Stimulated activated naive B cell treated with anti-CD40 and anti-IgM and Interleukin-4, amounts not matched to agents 10 μg/mL and 1 μg/mL and 100 μg/mL, for 72 hours (primary cell): ENCODE data around the gene LRCH1.

ENCODE experiments used
- ATAC-seq, 2 donors: fragments of 150-1000 bp; cut with Tn5 transposase; replicated peaks; 2 replicates each; pipeline ENCODE4 v1.10.0; 2021; ENCODE audit warnings: moderate library complexity in 1 of 2
- DNase-seq: peaks from one replicate; pipeline ENCODE4 v3.0.0; 2021
- H3K27ac Mint-ChIP-seq: one replicate; pipeline ENCODE4 v1.8.0; 2022; ENCODE audit warnings: mild to moderate bottlenecking, mixed read lengths
- H3K27me3 Mint-ChIP-seq, 2 donors: one replicate each; pipeline ENCODE4 v1.8.0; 2022; ENCODE audit warnings: mixed read lengths in 2 of 2
- H3K36me3 Mint-ChIP-seq, 2 donors: one replicate each; pipeline ENCODE4 v1.8.0; 2022; ENCODE audit warnings: mixed read lengths in 2 of 2, mild to moderate bottlenecking in 1 of 2
- H3K4me1 Mint-ChIP-seq, 2 donors: one replicate each; pipeline ENCODE4 v1.8.0; 2022; ENCODE audit warnings: mixed read lengths in 2 of 2, mild to moderate bottlenecking in 1 of 2
- H3K4me3 Mint-ChIP-seq, 2 donors: one replicate each; pipeline ENCODE4 v1.8.0; 2022; ENCODE audit warnings: mild to moderate bottlenecking in 2 of 2, mixed read lengths in 2 of 2, moderate library complexity in 1 of 2
- H3K9me3 Mint-ChIP-seq, 2 donors: one replicate each; pipeline ENCODE4 v1.8.0; 2022; ENCODE audit warnings: mixed read lengths in 2 of 2, mild to moderate bottlenecking in 1 of 2

Gene LRCH1

DNA sequence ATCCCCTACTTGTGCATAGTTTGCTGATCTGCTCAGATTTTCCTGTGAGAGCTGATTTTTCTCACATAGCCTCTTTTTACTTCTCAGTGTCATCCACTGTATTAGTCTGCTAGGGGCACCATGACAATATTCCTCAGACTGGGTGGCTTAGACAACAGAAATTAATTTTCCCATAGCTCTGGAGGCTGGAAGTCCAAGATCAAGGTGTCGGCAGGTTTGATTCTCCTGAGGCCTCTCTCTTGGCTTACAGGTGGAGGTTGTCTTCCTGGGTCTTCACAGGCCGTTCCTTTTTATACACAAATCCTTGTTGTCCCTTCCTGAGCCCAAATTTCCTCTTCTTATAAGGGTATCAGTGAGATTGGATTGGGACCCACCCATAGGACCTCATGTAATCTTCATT lies 9.2 kb downstream of the LRCH1 start:
- Mint-ChIP-seq H3K9me3 (no peaks in the 10 kb centered on the region), H3K36me3 (peaks cover 2 to 5% of the 10 kb centered on the region in 2 donors), H3K4me3 (no peak overlapping the region), H3K27me3 (no peaks in the 10 kb centered on the region), H3K27ac (no peak overlapping the region), H3K4me1 (peaks cover 20 to 44% of the 10 kb centered on the region in 2 donors)
- DNase-seq, result no peak
- ATAC-seq, result no peak

GRCh38 chr13:46562581-46562980 lies 9.6 kb downstream of the LRCH1 start:
- no peaks in the 10 kb centered on the region for H3K9me3 Mint-ChIP-seq
- peak overlapping the region; percentile 43 for H3K27ac Mint-ChIP-seq

GRCh38 chr13:46565808-46566750 lies 13.1 kb downstream of the LRCH1 start:
- DNase-seq, result no peak
- peak; percentile 84 to 91 for ATAC-seq
- peak overlapping the region; percentile 48 for H3K27ac Mint-ChIP-seq
- H3K4me1 Mint-ChIP-seq, result peaks cover 33 to 60% of the 10 kb centered on the region in 2 donors
- H3K27me3 Mint-ChIP-seq, result no peaks in the 10 kb centered on the region
- peaks cover 4 to 10% of the 10 kb centered on the region in 2 donors for H3K36me3 Mint-ChIP-seq
- peak overlapping the region in 1 of 2 donors; percentile 17 for H3K4me3 Mint-ChIP-seq
- no peaks in the 10 kb centered on the region for H3K9me3 Mint-ChIP-seq

More at GRCh38 chr13:46562581-46562980, 9.6 kb downstream of the LRCH1 start:
- DNase-seq (no peak), ATAC-seq (no peak)
- Mint-ChIP-seq H3K4me1 (peaks cover 22 to 41% of the 10 kb centered on the region in 2 donors), H3K27me3 (no peaks in the 10 kb centered on the region), H3K4me3 (no peak overlapping the region), H3K36me3 (peaks cover 2 to 5% of the 10 kb centered on the region in 2 donors)

GRCh38 chr13:46567671-46568070 lies 14.7 kb downstream of the LRCH1 start:
- ATAC-seq (no peak), DNase-seq (no peak)
- Mint-ChIP-seq H3K4me3 (no peak overlapping the region), H3K9me3 (no peaks in the 10 kb centered on the region), H3K27ac (no peak overlapping the region), H3K4me1 (peaks cover 48 to 76% of the 10 kb centered on the region in 2 donors), H3K36me3 (peaks cover 2 to 13% of the 10 kb centered on the region in 2 donors), H3K27me3 (no peaks in the 10 kb centered on the region)

- Mint-ChIP-seq H3K4me1 (peaks cover 60 to 79% of the 10 kb centered on the region in 2 donors), H3K9me3 (no peaks in the 10 kb centered on the region), H3K27ac (no peak overlapping the region), H3K36me3 (peaks cover 2 to 23% of the 10 kb centered on the region in 2 donors), H3K4me3 (no peak overlapping the region), H3K27me3 (no peaks in the 10 kb centered on the region)
- ATAC-seq (no peak), DNase-seq (no peak)
Observed at GRCh38 chr13:46569456-46569855, 16.5 kb downstream of the LRCH1 start.

- Mint-ChIP-seq H3K27me3 (no peaks in the 10 kb centered on the region), H3K9me3 (no peaks in the 10 kb centered on the region), H3K36me3 (peaks cover 2 to 24% of the 10 kb centered on the region in 2 donors), H3K27ac (peak overlapping the region; percentile 47), H3K4me1 (peaks cover 58 to 79% of the 10 kb centered on the region in 2 donors), H3K4me3 (no peak overlapping the region)
- ATAC-seq (no peak), DNase-seq (no peak)
Observed at GRCh38 chr13:46570273-46570672, 17.3 kb downstream of the LRCH1 start.

GRCh38 chr13:46571189-46571908 lies 18.4 kb downstream of the LRCH1 start:
- DNase-seq (no peak), ATAC-seq (peak; percentile 54 to 56)
- H3K36me3 Mint-ChIP-seq, result peaks cover 5 to 30% of the 10 kb centered on the region in 2 donors
- H3K4me3 Mint-ChIP-seq, result no peak overlapping the region
- H3K27me3 Mint-ChIP-seq, result no peaks in the 10 kb centered on the region
- no peaks in the 10 kb centered on the region for H3K9me3 Mint-ChIP-seq
- H3K27ac Mint-ChIP-seq, result peak overlapping the region; percentile 20
- H3K4me1 Mint-ChIP-seq, result peaks cover 61 to 76% of the 10 kb centered on the region in 2 donors

DNA sequence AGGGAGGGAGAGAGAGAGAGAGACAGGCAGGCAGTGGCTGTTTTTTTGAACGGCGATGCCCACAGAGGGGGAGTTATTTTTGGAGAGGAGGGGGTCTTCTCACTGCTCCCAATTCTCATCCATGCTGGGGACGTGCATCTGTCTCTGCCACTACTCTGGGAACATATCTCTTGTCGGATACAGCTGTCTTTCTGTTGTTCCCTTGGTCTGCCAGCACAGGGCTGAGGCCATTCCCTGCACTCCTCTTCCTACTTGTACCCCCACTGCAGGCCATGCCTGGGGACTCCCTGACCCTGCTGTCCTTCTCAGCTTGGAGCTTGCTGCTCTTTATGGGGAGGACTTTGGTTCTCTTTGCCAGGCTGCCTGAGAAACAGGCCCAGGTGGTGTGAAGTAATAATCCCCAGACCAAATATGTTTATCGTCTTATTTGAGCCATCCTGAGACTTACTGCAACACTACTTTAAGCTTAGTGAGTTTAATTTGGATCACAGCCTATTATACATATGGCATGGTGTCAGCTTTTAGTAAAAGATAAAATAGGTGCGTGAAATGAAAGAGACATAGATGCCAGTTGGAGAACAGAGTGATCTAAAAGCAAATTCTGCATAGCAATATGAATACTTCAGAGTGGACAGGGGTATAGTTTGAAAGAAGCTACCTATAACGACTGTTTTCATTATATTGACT lies 19.1 kb downstream of the LRCH1 start:
- no peak overlapping the region for H3K4me3 Mint-ChIP-seq
- peaks cover 5 to 30% of the 10 kb centered on the region in 2 donors for H3K36me3 Mint-ChIP-seq
- DNase-seq (no peak), ATAC-seq (no peak)
- no peaks in the 10 kb centered on the region for H3K27me3 Mint-ChIP-seq
- H3K4me1 Mint-ChIP-seq, result peaks cover 60 to 72% of the 10 kb centered on the region in 2 donors
- peak overlapping the region; percentile 44 for H3K27ac Mint-ChIP-seq
- no peaks in the 10 kb centered on the region for H3K9me3 Mint-ChIP-seq

- H3K4me1 Mint-ChIP-seq, result peaks cover 62 to 76% of the 10 kb centered on the region in 2 donors
- peak overlapping the region; percentile 81 for H3K27ac Mint-ChIP-seq
- H3K36me3 Mint-ChIP-seq, result peaks cover 5 to 28% of the 10 kb centered on the region in 2 donors
- no peak overlapping the region for H3K4me3 Mint-ChIP-seq
- H3K27me3 Mint-ChIP-seq, result no peaks in the 10 kb centered on the region
- DNase-seq, result no peak
- ATAC-seq, result peak; percentile 74 to 82
- H3K9me3 Mint-ChIP-seq, result no peaks in the 10 kb centered on the region
Observed at GRCh38 chr13:46572752-46573431, 19.9 kb downstream of the LRCH1 start.

GRCh38 chr13:46575301-46575771 lies 22.4 kb downstream of the LRCH1 start:
- no peak for DNase-seq
- H3K4me1 Mint-ChIP-seq, result peaks cover 71 to 83% of the 10 kb centered on the region in 2 donors
- no peaks in the 10 kb centered on the region for H3K9me3 Mint-ChIP-seq
- H3K36me3 Mint-ChIP-seq, result peaks cover 3 to 20% of the 10 kb centered on the region in 2 donors
- ATAC-seq, result peak in 1 of 2 donors; percentile 11
- no peaks in the 10 kb centered on the region for H3K27me3 Mint-ChIP-seq
- H3K27ac Mint-ChIP-seq, result peak overlapping the region; percentile 53
- peak overlapping the region; percentile 17 to 23 for H3K4me3 Mint-ChIP-seq

DNA sequence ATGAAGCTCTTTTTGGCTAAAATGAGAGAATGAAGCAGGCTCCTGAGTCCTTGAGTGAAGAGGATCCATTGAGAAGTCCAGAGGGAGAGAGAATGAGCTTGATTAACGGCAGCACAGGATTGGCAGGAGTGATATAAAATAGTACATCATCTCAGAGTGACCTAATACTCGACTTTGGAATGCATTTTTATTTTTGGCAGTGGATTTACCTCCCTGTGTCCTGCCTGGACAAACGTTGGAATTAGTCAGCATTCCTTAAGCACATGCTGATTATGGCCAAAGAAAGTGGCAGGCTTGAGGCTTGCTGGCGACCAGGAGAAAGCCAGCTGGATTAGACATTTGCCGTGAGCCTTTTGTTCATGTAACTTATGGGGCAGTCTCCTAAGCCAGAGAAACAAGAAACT lies 22.9 kb downstream of the LRCH1 start:
- peaks cover 3 to 20% of the 10 kb centered on the region in 2 donors for H3K36me3 Mint-ChIP-seq
- peaks cover 72 to 83% of the 10 kb centered on the region in 2 donors for H3K4me1 Mint-ChIP-seq
- ATAC-seq (no peak), DNase-seq (no peak)
- H3K27ac Mint-ChIP-seq, result peak overlapping the region; percentile 53
- no peaks in the 10 kb centered on the region for H3K9me3 Mint-ChIP-seq
- no peaks in the 10 kb centered on the region for H3K27me3 Mint-ChIP-seq
- peak overlapping the region; percentile 17 to 23 for H3K4me3 Mint-ChIP-seq

DNA sequence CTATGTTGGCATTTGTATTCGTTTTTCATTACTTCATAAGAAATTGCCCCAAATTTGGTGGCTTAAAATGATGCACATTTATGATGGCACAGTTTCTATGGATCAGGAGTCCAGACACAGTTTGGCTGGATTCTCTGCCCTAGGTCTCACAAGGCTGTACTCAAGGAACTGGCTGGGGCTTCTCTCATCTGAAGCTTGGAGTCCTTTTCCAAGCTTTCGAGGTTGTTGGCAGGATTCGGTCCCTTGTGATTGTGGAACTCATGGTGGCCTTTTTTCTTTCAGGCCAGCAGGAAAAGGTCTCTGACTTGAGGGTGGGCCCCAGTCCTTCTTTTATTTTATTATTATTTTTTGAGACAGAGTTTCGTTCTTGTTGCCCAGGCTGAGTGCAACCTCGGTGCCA lies 23.8 kb downstream of the LRCH1 start:
- H3K4me1 Mint-ChIP-seq, result peaks cover 70 to 83% of the 10 kb centered on the region in 2 donors
- ATAC-seq, result no peak
- no peak for DNase-seq
- H3K27ac Mint-ChIP-seq, result no peak overlapping the region
- H3K27me3 Mint-ChIP-seq, result no peaks in the 10 kb centered on the region
- H3K4me3 Mint-ChIP-seq, result no peak overlapping the region
- peaks cover 7 to 22% of the 10 kb centered on the region in 2 donors for H3K36me3 Mint-ChIP-seq
- H3K9me3 Mint-ChIP-seq, result no peaks in the 10 kb centered on the region
